Neural crest cell (in vitro differentiated cells): ENCODE results near the gene PIP5K1B. TPM values are rescaled to one million over a fixed set of nuclear protein-coding genes. Genes with fewer than 3 reads are reported as not detected.

ENCODE experiments used
- DNase-seq: peaks from one replicate; pipeline ENCODE4 v3.0.0; 2021; ENCODE audit warnings: low read depth, mixed read lengths, low spot score
- H3K27ac Mint-ChIP-seq: one replicate; pipeline ENCODE4 v1.8.0; 2021; ENCODE audit warnings: mild to moderate bottlenecking, mixed read lengths; ENCODE audit not compliant: unreplicated experiment
- H3K27me3 Mint-ChIP-seq: 2 replicates; pipeline ENCODE4 v1.8.0; 2021; ENCODE audit warnings: low read depth, mild to moderate bottlenecking, mixed read lengths
- H3K36me3 Mint-ChIP-seq: 2 replicates; pipeline ENCODE4 v1.8.0; 2021; ENCODE audit warnings: low read depth, mild to moderate bottlenecking, mixed read lengths
- H3K4me1 Mint-ChIP-seq: 2 replicates; pipeline ENCODE4 v1.8.0; 2021; ENCODE audit warnings: mixed read lengths
- H3K4me3 Mint-ChIP-seq: one replicate; pipeline ENCODE4 v1.8.0; 2021; ENCODE audit warnings: mild to moderate bottlenecking, mixed read lengths
- H3K9me3 Mint-ChIP-seq: 2 replicates; pipeline ENCODE4 v1.8.0; 2021; ENCODE audit warnings: mixed read lengths
- CTCF ChIP-seq: fragments of 200-600 bp; sonication (generic); conservative IDR thresholded peaks from 2 replicates; pipeline ENCODE4 v1.5.0; 2021; ENCODE audit warnings: antibody characterized with exemption, mild to moderate bottlenecking
- total RNA-seq: library from RNA; stranded (reverse); gene quantifications from 2 replicates; pipeline ENCODE4 v1.2.1, GENCODE V29; 2021

PIP5K1B gene
- total RNA-seq, 1 donor from 2014 or later: 5.9 TPM

GRCh38 chr9:69034071-69034470, 329.0 kb downstream of the PIP5K1B start:
- DNase-seq: no peak
- Mint-ChIP-seq H3K4me3 (peak overlapping the region; percentile 77), H3K27me3 (no peaks in the 10 kb centered on the region), H3K4me1 (peaks cover 11% of the 10 kb centered on the region), H3K9me3 (peaks cover 4% of the 10 kb centered on the region), H3K36me3 (no peaks in the 10 kb centered on the region), H3K27ac (no peak overlapping the region)
- TF ChIP-seq CTCF: no peak

- peak; percentile 79 for DNase-seq
- H3K4me3 Mint-ChIP-seq: peak within 1 kb of the TSS; percentile 91
- no peaks in the 10 kb centered on the region for H3K9me3 Mint-ChIP-seq
- H3K27me3 Mint-ChIP-seq: no peaks in the 10 kb centered on the region
- H3K27ac Mint-ChIP-seq: peak within 1 kb of the TSS; percentile 96
- peaks cover 2% of the 10 kb centered on the region for H3K36me3 Mint-ChIP-seq
- peaks cover 11% of the 10 kb centered on the region for H3K4me1 Mint-ChIP-seq
- TF ChIP-seq CTCF: peak; percentile 100
These were observed 330.6 kb downstream of the PIP5K1B start, which contains the start of gene FXN for GRCh38 chr9:69035438-69036308. Gene FXN (plus strand): TSS chr9:69035752. CDS start chr9:69035783, 31 bp downstream.

- H3K4me1 Mint-ChIP-seq: peaks cover 11% of the 10 kb centered on the region
- H3K36me3 Mint-ChIP-seq: peaks cover 2% of the 10 kb centered on the region
- no peak for TF ChIP-seq CTCF
- no peaks in the 10 kb centered on the region for H3K9me3 Mint-ChIP-seq
- H3K27me3 Mint-ChIP-seq: no peaks in the 10 kb centered on the region
- peak overlapping the region; percentile 96 for H3K27ac Mint-ChIP-seq
- DNase-seq: no peak
- H3K4me3 Mint-ChIP-seq: peak overlapping the region; percentile 91
These were observed 331.3 kb downstream of the PIP5K1B start for GRCh38 chr9:69036309-69036708.

- no peak for DNase-seq
- Mint-ChIP-seq H3K4me3 (peak overlapping the region; percentile 91), H3K9me3 (no peaks in the 10 kb centered on the region), H3K36me3 (peaks cover 2% of the 10 kb centered on the region), H3K4me1 (peaks cover 11% of the 10 kb centered on the region), H3K27ac (no peak overlapping the region), H3K27me3 (no peaks in the 10 kb centered on the region)
- no peak for TF ChIP-seq CTCF
These were observed 331.8 kb downstream of the PIP5K1B start for GRCh38 chr9:69036799-69037198.

GRCh38 chr9:69040646-69041045, 335.6 kb downstream of the PIP5K1B start:
- no peak for DNase-seq
- no peak for TF ChIP-seq CTCF
- H3K27me3 Mint-ChIP-seq: no peaks in the 10 kb centered on the region
- H3K9me3 Mint-ChIP-seq: no peaks in the 10 kb centered on the region
- peaks cover 2% of the 10 kb centered on the region for H3K36me3 Mint-ChIP-seq
- no peak overlapping the region for H3K27ac Mint-ChIP-seq
- H3K4me1 Mint-ChIP-seq: peaks cover 38% of the 10 kb centered on the region
- H3K4me3 Mint-ChIP-seq: no peak overlapping the region
